Epithelial cell of prostate (primary cell): Measurements from ENCODE around the gene RADIL.

Experiments
- DNase-seq: peaks from one replicate; pipeline ENCODE4 v3.0.0-alpha.2; 2011; ENCODE audit warnings: low read depth, low spot score
- H3K27ac ChIP-seq: fragments of 450-650 bp; 2 replicates; pipeline ENCODE4 v1.5.1; 2017; ENCODE audit warnings: mild to moderate bottlenecking

Gene RADIL

DNA sequence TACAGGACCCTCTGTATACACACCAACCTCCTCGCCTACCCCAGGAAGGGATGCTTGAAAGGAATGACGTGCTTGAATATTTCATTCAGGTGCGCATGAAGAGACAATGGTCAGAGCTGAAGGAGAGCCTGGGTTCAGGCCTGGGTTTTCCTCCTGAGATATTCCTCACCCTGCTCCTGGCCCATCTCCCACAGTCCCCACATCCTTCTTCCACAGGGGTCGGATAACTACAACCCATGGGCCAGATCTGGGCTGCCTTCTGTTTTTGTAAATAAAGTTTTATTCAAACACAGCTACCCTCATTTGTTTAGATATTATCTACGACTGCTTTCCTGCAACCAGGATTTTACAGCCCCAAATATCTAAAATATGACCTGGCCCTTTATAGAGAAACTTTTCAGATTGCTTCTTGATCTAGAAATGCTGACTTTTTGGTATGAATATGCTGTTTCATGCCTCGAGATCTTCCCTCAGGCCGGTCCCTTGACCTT is 1.8 kb upstream of the RADIL start:
- no peak overlapping the region for H3K27ac ChIP-seq
- DNase-seq = no peak

GRCh38 chr7:4884164-4884563 is 648 bp upstream of the RADIL start:
- no peak overlapping the region for H3K27ac ChIP-seq
- no peak for DNase-seq

- H3K27ac ChIP-seq = no peak overlapping the region
- no peak for DNase-seq
Observed at GRCh38 chr7:4883033-4883371, 514 bp downstream of the RADIL start.

DNA sequence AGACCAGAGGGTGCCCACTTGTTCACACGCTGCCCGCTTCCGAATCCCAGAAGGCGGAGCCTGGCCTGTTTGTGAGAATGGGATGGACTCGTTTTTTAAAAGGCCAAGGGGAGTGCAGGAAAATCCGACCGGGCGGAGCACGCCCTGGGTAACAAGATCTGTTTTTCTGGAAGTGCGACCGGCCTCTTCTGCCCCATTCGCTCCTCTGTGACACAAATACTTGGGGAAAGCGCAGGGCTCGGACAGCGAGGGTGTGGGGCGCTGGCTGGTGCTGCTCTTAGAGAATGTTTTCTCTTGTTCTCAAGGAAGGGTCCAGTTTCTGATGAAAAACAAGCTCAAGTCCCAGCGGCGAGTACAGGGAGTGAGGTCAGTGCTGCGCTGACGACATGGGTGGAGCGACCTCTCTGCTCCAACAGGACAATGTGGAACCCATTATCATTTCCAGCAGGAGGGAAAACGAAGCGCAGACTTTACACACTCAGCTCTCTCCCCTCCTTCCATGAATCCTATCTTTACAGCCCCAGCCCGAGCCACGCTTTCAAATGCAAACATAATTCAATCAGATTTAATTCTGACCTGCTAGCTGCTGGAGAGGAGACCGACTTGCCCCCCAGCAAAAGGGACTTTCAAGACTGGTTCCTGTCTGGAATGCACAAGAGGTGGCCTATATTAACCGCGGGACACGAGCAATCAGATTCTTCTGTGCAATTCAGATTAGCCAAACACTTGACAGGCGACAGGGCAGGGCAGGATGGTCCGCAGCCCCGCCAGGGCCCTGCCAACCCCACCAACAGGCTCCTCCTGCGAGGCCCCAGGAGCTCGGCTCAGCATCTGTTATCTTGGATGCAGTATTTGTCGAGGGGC is 1.1 kb downstream of the RADIL start:
- no peak overlapping the region for H3K27ac ChIP-seq

GRCh38 chr7:4880218-4880617 is 3.3 kb downstream of the RADIL start:
- H3K27ac ChIP-seq = no peak overlapping the region
- no peak for DNase-seq

More for the DNA sequence above, 1.1 kb downstream of the RADIL start:
- DNase-seq = no peak

DNA sequence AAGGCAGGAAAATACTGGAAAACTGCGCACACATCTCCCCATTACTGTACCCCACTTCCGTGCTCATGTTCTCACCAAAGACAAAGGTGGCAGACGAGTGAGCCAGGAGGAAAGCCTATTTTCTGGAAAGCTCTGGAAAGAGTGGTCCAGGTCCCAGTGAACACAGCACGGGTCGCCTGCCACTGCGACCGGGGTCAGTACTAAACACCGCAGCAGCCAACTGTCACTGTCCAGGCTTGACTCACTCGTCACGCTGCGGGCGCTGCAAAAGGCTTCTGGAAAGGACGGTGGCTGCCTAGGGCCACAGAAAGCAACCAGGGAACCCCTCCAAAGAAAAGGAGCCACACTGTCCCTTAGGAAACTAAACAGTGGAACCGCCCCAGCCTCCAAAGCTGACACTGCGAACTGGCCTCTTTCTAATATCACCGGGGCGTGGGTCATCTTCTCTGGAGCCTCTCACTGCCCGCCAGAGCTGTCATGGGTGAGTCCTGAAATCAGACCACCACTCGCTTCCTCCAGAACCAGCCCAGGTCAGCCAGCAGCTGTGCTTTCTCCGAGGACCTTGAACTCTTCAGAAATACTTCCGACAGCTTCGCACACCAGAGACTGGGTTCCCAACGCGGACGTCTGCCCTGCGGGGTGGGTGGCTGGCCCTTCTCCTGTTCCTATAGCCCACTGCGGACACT is 4.0 kb downstream of the RADIL start:
- no peak for DNase-seq
- H3K27ac ChIP-seq = no peak overlapping the region

DNA sequence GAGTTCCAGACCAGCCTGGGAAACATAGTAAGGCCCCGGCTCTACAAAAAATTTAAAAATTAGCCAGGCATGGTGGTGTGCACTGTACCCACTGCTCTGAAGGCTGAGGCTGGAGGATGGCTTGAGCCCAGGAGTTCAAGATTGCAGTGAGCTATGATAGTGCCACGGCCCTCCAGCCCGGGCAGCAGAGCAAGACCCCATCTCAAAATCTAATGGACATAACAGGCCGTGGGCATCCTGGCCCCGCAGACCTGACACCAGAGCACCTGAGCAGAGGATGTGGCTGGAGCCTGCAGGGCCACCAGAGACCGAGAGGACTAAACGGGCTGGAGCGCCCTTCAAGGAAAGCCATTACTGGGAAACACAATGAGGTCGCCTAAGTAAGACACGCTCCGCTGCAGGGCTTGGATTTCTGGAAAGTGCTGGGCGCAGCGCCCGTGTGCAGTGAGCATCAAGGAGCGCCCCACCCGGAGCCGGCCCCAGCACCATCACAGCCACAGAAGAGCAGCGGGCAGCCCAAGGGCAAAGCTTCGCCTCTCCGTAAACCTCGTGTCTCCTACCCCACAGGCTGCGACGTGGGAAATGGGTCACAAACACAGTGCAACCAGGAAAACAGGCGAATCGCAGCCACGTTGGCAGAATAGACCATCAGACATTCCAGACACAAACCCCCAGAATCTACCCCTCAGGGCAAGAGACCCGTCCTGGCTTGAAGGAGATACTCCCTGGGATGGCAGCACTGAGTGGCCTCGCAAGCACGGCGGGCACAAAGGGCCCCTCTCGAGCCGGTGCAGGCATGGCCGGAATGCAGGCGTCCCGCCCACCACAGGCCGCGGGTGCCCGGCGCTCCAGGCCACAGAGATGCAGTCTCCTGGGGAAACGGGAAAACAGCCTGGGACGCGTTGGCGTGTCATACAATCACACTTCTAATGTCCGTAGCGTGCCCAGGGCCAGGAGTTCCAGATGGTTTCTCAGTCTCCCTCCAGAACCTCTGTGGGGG is 4.9 kb downstream of the RADIL start:
- no peak overlapping the region for H3K27ac ChIP-seq
- no peak for DNase-seq

- H3K27ac ChIP-seq = no peak overlapping the region
- DNase-seq = no peak
Observed at GRCh38 chr7:4876586-4876985, 6.9 kb downstream of the RADIL start.

GRCh38 chr7:4875391-4875790 is 8.1 kb downstream of the RADIL start:
- no peak overlapping the region for H3K27ac ChIP-seq
- DNase-seq = no peak

DNA sequence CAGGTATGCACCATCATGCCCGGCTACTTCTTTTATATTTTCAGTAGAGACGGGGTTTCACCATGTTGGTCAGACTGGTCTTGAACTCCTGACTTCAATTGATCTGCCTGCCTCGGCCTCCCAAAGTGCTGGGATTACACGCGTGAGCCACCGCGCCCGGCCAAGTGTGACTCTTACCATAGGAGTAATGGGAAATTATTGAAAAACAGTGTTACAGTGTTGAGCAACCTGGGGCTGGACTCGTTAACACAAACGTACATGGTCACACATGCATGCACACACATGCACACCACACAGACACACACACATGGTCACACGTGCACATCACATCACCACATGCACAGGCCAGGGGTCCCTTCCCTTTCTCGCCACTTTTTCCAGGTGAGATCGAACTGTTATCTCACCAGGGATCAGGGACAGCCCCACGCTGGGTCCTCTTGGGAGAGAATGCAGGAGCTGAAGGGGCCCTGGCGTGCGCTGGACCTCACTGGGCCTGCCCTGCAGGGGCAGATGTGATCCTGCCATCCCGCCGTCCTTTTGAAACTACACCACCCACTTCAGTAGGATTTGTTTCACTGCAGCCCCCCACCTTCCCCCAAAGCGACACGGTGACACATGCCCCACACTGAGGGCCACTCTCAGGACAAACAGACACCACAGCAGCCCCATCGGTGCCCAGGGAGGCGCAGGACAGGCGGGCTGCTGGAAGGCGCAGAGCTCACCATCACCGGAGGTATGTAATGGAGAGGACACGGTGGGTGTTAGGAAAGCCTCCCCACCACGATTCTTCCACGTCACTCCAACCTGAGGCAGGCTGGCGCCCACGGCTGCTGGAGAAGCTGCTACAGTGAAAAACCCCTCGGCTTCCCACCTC is 10.2 kb downstream of the RADIL start:
- no peak overlapping the region for H3K27ac ChIP-seq
- no peak for DNase-seq

GRCh38 chr7:4871930-4872675 is 11.4 kb downstream of the RADIL start:
- no peak for DNase-seq
- no peak overlapping the region for H3K27ac ChIP-seq

GRCh38 chr7:4871056-4871680 is 12.3 kb downstream of the RADIL start:
- H3K27ac ChIP-seq = no peak overlapping the region
- no peak for DNase-seq

- no peak overlapping the region for H3K27ac ChIP-seq
- DNase-seq = no peak
Observed at GRCh38 chr7:4868493-4868892, 15.0 kb downstream of the RADIL start.

DNA sequence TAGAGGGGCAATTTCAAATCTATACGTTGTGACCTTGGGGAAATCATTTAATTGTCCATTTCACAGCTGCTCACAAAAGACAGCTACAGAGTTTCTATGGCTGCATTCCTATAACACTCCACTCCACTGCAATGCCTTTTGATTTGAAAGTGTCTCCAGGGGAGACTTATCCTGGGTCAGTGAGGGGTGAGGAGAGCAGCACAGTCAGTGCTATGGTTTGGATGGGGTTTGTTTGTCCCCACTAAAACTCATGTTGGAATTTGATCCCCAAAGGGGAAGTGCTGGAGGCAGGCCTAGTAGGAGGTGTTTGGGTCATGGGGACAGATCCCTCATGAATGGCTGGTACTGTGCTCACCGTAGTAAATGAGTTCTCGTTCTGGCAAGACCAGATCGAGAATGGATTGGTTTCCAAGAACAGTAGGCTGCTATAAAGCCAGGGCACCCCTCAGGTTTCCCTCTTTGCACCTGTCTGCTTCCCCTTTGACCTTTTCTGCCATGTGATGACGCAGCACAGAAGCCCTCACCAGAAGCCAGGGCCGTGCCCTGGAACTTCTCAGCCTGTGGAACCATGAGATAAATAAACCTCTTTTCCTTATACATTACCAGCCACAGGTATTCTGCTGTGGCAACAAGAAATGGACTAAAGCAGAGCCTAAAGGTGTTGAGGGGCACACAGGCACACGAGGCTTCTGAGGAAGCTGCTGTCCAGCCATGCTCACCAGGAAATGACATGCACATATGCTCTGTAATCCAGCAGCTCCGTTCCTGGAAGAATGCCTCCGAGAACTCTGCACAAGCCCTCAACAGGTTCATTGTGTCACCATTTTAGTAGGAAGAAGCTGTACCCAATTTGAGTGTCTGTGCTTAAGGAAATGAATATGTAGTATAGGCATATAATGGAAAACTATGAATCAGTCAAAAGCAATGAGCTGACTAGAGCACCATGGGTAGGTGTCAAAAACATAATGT is 16.7 kb downstream of the RADIL start:
- no peak for DNase-seq
- H3K27ac ChIP-seq = no peak overlapping the region

- H3K27ac ChIP-seq = no peak overlapping the region
Observed at GRCh38 chr7:4862156-4862555, 21.4 kb downstream of the RADIL start.

DNA sequence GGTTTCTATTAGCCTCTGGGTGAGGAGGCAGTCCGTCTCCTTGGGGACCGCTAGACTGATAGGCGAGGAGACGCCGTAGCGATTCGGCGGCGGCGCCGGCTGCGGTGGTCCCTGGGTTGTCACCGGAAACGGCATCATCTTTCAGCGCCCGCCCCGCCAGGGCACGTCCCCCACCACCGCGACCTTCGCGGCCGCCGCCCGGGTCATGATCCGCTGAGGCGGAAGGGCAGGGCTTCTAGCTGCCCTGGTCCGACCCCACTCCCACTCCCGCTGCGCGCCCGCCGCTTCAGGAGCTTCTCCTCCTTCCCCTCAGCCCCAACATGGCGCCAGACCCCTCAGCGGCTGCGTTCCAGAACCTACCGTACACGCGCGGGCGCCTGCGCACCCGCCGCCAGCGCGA is 21.8 kb downstream of the RADIL start, which contains the start of gene PAPOLB:
PAPOLB (minus strand) TSS at position 358 of the 400 bp plus-strand sequence; CDS start at position 138, 220 bp downstream.
- no peak for DNase-seq
- H3K27ac ChIP-seq = no peak within 1 kb of the TSS

More at GRCh38 chr7:4862156-4862555, 21.4 kb downstream of the RADIL start:
- no peak for DNase-seq

DNA sequence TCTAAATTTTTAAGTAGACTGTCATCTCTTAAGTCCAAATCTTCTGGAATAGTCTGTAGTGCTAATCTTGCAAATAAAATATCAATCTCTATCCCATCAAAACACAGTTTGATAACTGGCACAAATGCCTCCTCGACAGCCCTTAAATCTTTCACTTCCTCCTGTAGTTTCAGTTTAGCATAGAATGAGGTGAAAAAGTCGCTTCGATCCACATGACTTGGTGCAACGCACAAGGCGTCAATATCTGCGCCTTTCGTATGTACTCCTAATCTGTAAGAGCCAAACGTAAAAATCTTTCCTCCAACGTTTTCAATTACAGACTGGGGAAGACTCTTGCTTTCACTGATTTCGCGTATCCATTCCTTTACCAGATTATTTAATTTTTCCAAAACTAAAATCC is 22.3 kb downstream of the RADIL start:
- no peak for DNase-seq

More for the DNA sequence above, 22.3 kb downstream of the RADIL start:
- no peak overlapping the region for H3K27ac ChIP-seq
